AG04450 (cell line): ENCODE data around the gene CPE. TPM values are rescaled to one million over a fixed set of nuclear protein-coding genes. Genes with fewer than 3 reads are reported as not detected.

ENCODE experiments used
- CTCF ChIA-PET: fragments of 300-600, 350-600 bp; formaldehyde crosslinking; extraction: SDS; loops from one replicate; lab custom pipeline; 2022; ENCODE audit warnings: antibody characterized with exemption, inconsistent platforms; lab: Charles Lee
- POLR2A ChIA-PET: fragments of 350-600 bp; formaldehyde crosslinking; extraction: SDS; loops from one replicate; lab custom pipeline; 2021; ENCODE audit warnings: antibody characterized with exemption, inconsistent platforms; lab: Yijun Ruan, JAX
- DNase-seq: peaks from one replicate; pipeline ENCODE4 v3.0.0-alpha.2; 2011; ENCODE audit warnings: low read depth, low spot score
- H3K27ac ChIP-seq: one replicate; pipeline ENCODE4 v1.5.1; 2012; ENCODE audit warnings: low read depth, low read length, control low read depth
- H3K27me3 ChIP-seq: one replicate; pipeline ENCODE4 v1.6.0; 2012; ENCODE audit warnings: low read length; ENCODE audit not compliant: control insufficient read depth, insufficient read depth
- H3K4me3 ChIP-seq: 2 replicates; pipeline ENCODE4 v1.5.1; 2011; ENCODE audit warnings: mild to moderate bottlenecking, low read depth, low read length, control low read depth
- H3K9me3 ChIP-seq: 2 replicates; pipeline ENCODE4 v1.5.1; 2012; ENCODE audit warnings: low read length; ENCODE audit not compliant: control insufficient read depth, insufficient read depth
- CTCF ChIP-seq: IDR thresholded peaks from 2 replicates; pipeline ENCODE4 v1.5.1; 2011; ENCODE audit warnings: low read depth, low read length, control low read depth, inconsistent platforms
- polyA plus RNA-seq: library from polyadenylated mRNA; depleted of rRNA; stranded (reverse); fragments of >200 nt; gene quantifications from 2 replicates; pipeline ENCODE4 v1.2.3, GENCODE V29; 2011

The CPE gene
- polyA plus RNA-seq, 1 experiment = 11.8 TPM

GRCh38 chr4:165475706-165476070 lies 96.9 kb downstream of the CPE start:
- CTCF ChIA-PET = interaction anchor here (1.0 kb wide), 1 partner anchor 345 kb away, joined by 3 read pairs; no protein-coding TSS in a partner anchor
- Histone ChIP-seq H3K27ac (no peak overlapping the region), H3K9me3 (peaks cover 5% of the 10 kb centered on the region; the same call in 1 of the 2 replicates), H3K4me3 (no peak overlapping the region), H3K27me3 (no peaks in the 10 kb centered on the region)
- TF ChIP-seq CTCF = no peak
- POLR2A ChIA-PET = no interaction called here
- no peak for DNase-seq

GRCh38 chr4:165476214-165477098 lies 97.6 kb downstream of the CPE start:
- Histone ChIP-seq H3K27ac (no peak overlapping the region), H3K4me3 (no peak overlapping the region), H3K9me3 (peaks cover 5% of the 10 kb centered on the region; the same call in 1 of the 2 replicates), H3K27me3 (no peaks in the 10 kb centered on the region)
- CTCF ChIA-PET = interaction anchor here (0.8 to 1.6 kb wide), 5 partner anchors 14 to 363 kb away, joined by 3 to 6 read pairs (median 4); partner anchors contain the start of gene TMEM192
- TF ChIP-seq CTCF = no peak
- no peak for DNase-seq
- POLR2A ChIA-PET = no interaction called here

GRCh38 chr4:165477799-165478198 lies 99.0 kb downstream of the CPE start:
- ChIA-PET CTCF (interaction anchor here (0.6 to 1.6 kb wide), 4 partner anchors 13 to 363 kb away, joined by 3 to 6 read pairs (median 4); no protein-coding TSS in a partner anchor), POLR2A (no interaction called here)
- DNase-seq = no peak
- H3K9me3 ChIP-seq = peaks cover 5% of the 10 kb centered on the region; the same call in 1 of the 2 replicates
- no peaks in the 10 kb centered on the region for H3K27me3 ChIP-seq
- no peak for TF ChIP-seq CTCF
- no peak overlapping the region for H3K4me3 ChIP-seq
- H3K27ac ChIP-seq = no peak overlapping the region

GRCh38 chr4:165478260-165478659 lies 99.5 kb downstream of the CPE start:
- Histone ChIP-seq H3K27ac (no peak overlapping the region), H3K4me3 (no peak overlapping the region), H3K27me3 (no peaks in the 10 kb centered on the region), H3K9me3 (peaks cover 5% of the 10 kb centered on the region; the same call in 1 of the 2 replicates)
- POLR2A ChIA-PET = no interaction called here
- DNase-seq = no peak
- CTCF ChIA-PET = interaction anchor here (1.0 to 1.6 kb wide), 2 partner anchors 58 to 347 kb away, joined by 3 to 6 read pairs; no protein-coding TSS in a partner anchor
- TF ChIP-seq CTCF = no peak
